GM12878 (cell line): Measurements from ENCODE around the gene MAPKBP1. TPM values are rescaled to one million over a fixed set of nuclear protein-coding genes. Genes with fewer than 3 reads are reported as not detected.

Source experiments
- ATAC-seq: fragments of 200-7000 bp; cut with Tn5 transposase; 3 replicates; pipeline ENCODE4 v1.9.1; 2020; ENCODE audit warnings: mild to moderate bottlenecking, moderate library complexity
- BruUV-seq: library from RNA; stranded (reverse); fragments of 400-500 nt; replicated peaks from 2 replicates; lab custom pipeline; 2021; lab: Mats Ljungman, UMichigan
- CTCF ChIA-PET: fragments of 300-600 bp; sonication (Branson Sonifier 250); formaldehyde crosslinking; extraction: SDS; loops from one replicate; lab custom pipeline; 2021; ENCODE audit warnings: inconsistent platforms; lab: Yijun Ruan, JAX
- POLR2A ChIA-PET: fragments of 350-600 bp; formaldehyde crosslinking; extraction: SDS; loops from one replicate; lab custom pipeline; 2021; ENCODE audit warnings: inconsistent platforms; lab: Charles Lee
- RAD21 ChIA-PET: fragments of 300-600 bp; sonication (Branson Sonifier 250); formaldehyde crosslinking; loops from one replicate; lab custom pipeline; 2023; ENCODE audit warnings: antibody characterized with exemption; ENCODE audit not compliant: unreplicated experiment; lab: Charles Lee
- SMC1A ChIA-PET: fragments of 300-600 bp; sonication (Branson Sonifier 250); formaldehyde crosslinking; loops from one replicate; lab custom pipeline; 2023; ENCODE audit not compliant: unreplicated experiment, uncharacterized antibody; lab: Charles Lee
- DNase-seq: peaks from one replicate; pipeline ENCODE4 v3.0.0-alpha.2; 2011; ENCODE audit warnings: low read depth, low spot score
- FAIRE-seq: peaks from 3 replicates; lab custom pipeline; 2011; peaks lifted over from hg19 to GRCh38; lab: Jason Lieb, UNC
- H2AFZ ChIP-seq: 2 replicates; pipeline ENCODE4 v1.6.0; 2011; ENCODE audit warnings: low read depth, low read length, control low read depth; ENCODE audit not compliant: control insufficient read depth
- H3K27ac ChIP-seq: 2 replicates; pipeline ENCODE4 v1.5.1; 2011; ENCODE audit warnings: control low read depth; ENCODE audit not compliant: control insufficient read depth, insufficient read depth
- H3K27me3 ChIP-seq, 2 experiments: replicated peaks in 1 of 2; 2 replicates each; pipeline versions ENCODE4 v1.6.0 to v1.6.1; 2011; ENCODE audit warnings: low read length in 1 of 2; ENCODE audit not compliant: control insufficient read depth in 2 of 2, insufficient read depth in 2 of 2
- H3K36me3 ChIP-seq, 2 experiments: 2 replicates each; pipeline ENCODE4 v1.5.1; 2011; ENCODE audit warnings: low read length in 1 of 2; ENCODE audit not compliant: control insufficient read depth in 2 of 2, insufficient read depth in 2 of 2
- H3K4me1 ChIP-seq: 2 replicates; pipeline ENCODE4 v1.6.1; 2011; ENCODE audit warnings: mild to moderate bottlenecking, low read length, moderate library complexity, mixed read lengths; ENCODE audit not compliant: control insufficient read depth, insufficient read depth
- H3K4me2 ChIP-seq: 2 replicates; pipeline ENCODE4 v1.6.0; 2011; ENCODE audit warnings: control low read depth; ENCODE audit not compliant: control insufficient read depth, insufficient read depth
- H3K4me3 ChIP-seq: fragments of 200-600 bp; sonication (generic); 2 replicates; pipeline ENCODE4 v1.5.1; 2016
- H3K79me2 ChIP-seq: 2 replicates; pipeline ENCODE4 v1.6.0; 2011; ENCODE audit warnings: low read length; ENCODE audit not compliant: control insufficient read depth, insufficient read depth
- H3K9ac ChIP-seq: 2 replicates; pipeline ENCODE4 v1.8.0; 2011; ENCODE audit warnings: low read length, control low read depth, mixed read lengths; ENCODE audit not compliant: control insufficient read depth, insufficient read depth
- H3K9me3 ChIP-seq: replicated peaks from 3 replicates; pipeline ENCODE4 v1.5.1; 2011; ENCODE audit warnings: mild to moderate bottlenecking, low read length; ENCODE audit not compliant: control insufficient read depth, insufficient read depth
- H4K20me1 ChIP-seq: 2 replicates; pipeline ENCODE4 v1.6.0; 2011; ENCODE audit not compliant: control insufficient read depth, insufficient read depth
- BRCA1 ChIP-seq: IDR thresholded peaks from 2 replicates; pipeline ENCODE4 v1.6.1; 2011; ENCODE audit warnings: low read depth, low read length, improper control_type of control experiment
- CHD1 ChIP-seq: IDR thresholded peaks from 2 replicates; pipeline ENCODE4 v1.6.1; 2012; ENCODE audit warnings: low read depth, low read length, improper control_type of control experiment
- ESRRA ChIP-seq: IDR thresholded peaks from 2 replicates; pipeline ENCODE4 v1.6.1; 2012; ENCODE audit warnings: mild to moderate bottlenecking, low read length, improper control_type of control experiment
- JUNB ChIP-seq: IDR thresholded peaks from 2 replicates; pipeline ENCODE4 v1.6.1; 2016; ENCODE audit warnings: antibody characterized with exemption, mild to moderate bottlenecking
- MTA2 ChIP-seq: fragments of 450-650 bp; IDR thresholded peaks from 2 replicates; pipeline ENCODE4 v1.6.1; 2016; ENCODE audit warnings: low read depth, mild to moderate bottlenecking, moderate library complexity
- NFIC ChIP-seq: IDR thresholded peaks from 2 replicates; pipeline ENCODE4 v1.6.1; 2012; ENCODE audit warnings: low read depth, mild to moderate bottlenecking, inconsistent platforms, low read length, moderate library complexity
- NFYA ChIP-seq: IDR thresholded peaks from 2 replicates; pipeline ENCODE4 v1.6.1; 2011; ENCODE audit warnings: low read depth, mild to moderate bottlenecking, low read length, improper control_type of control experiment, borderline replicate concordance
- NRF1 ChIP-seq: conservative IDR thresholded peaks from 2 replicates; pipeline ENCODE4 v1.6.1; 2011; ENCODE audit warnings: mild to moderate bottlenecking, low read depth, low read length, improper control_type of control experiment
- RBBP5 ChIP-seq: fragments of 200-600 bp; sonication (generic); conservative IDR thresholded peaks from 2 replicates; pipeline ENCODE4 v1.6.1; 2016
- RELA ChIP-seq: fragments of 450-650 bp; IDR thresholded peaks from 2 replicates; pipeline ENCODE4 v1.8.0; 2014; ENCODE audit warnings: borderline replicate concordance; ENCODE audit not compliant: partially characterized antibody
- SUZ12 ChIP-seq: fragments of 200-600 bp; sonication (generic); IDR thresholded peaks from one replicate; pipeline ENCODE4 v1.6.1; 2018; ENCODE audit warnings: antibody characterized with exemption, mild to moderate bottlenecking; ENCODE audit not compliant: unreplicated experiment
- YY1 ChIP-seq: IDR thresholded peaks from 2 replicates; pipeline ENCODE4 v1.6.1; 2011; ENCODE audit warnings: low read depth, mild to moderate bottlenecking, low read length
- ZNF207 ChIP-seq: fragments of 450-650 bp; IDR thresholded peaks from 2 replicates; pipeline ENCODE4 v1.6.1; 2014; ENCODE audit warnings: antibody characterized with exemption, mild to moderate bottlenecking, borderline replicate concordance
- ZNF217 ChIP-seq: fragments of 450-650 bp; IDR thresholded peaks from 2 replicates; pipeline ENCODE4 v1.6.1; 2017; ENCODE audit warnings: antibody characterized with exemption, mild to moderate bottlenecking
- WGBS: methylation state at CpG from one replicate; pipeline ENCODE4 v1.1.6; 2016; ENCODE audit warnings: low lambda C conversion rate; ENCODE audit not compliant: insufficient replicate concordance, insufficient coverage; ENCODE audit errors: missing lambda C conversion rate; 5-methylcytosine and 5-hydroxymethylcytosine counted together
- in situ Hi-C: fragments of 300-500 bp; cut with MboI; formaldehyde crosslinking; loops from 9 replicates; pipeline ENCODE4 v1.14.3; 2018; ENCODE audit warnings: mixed read lengths
- intact Hi-C: fragments of 100-400 bp; cut with micrococcal nuclease; formaldehyde crosslinking; loops from one replicate; pipeline ENCODE4 v1.14.2; 2022; ENCODE audit not compliant: unreplicated experiment
- polyA plus RNA-seq, 11 experiments: library from polyadenylated mRNA; depleted of rRNA in 4 of 11; unstranded in 6 of 11; stranded (reverse) in 5 of 11; fragments of >200 nt; fragmentation: Nextera tagmentation in 4 of 11; fragmentation: Illumina TruSeq in 1 of 11; extraction: Ambion mirVana in 4 of 11; extraction: Trizol in 1 of 11; gene quantifications; 1 replicate in 1 of 11; 2 replicates in 10 of 11; pipeline versions ENCODE4 v1.2.1 to v1.2.3, GENCODE V29; 2011 to 2016; ENCODE audit warnings: inconsistent platforms in 2 of 11, missing spikeins in 2 of 11, low read depth in 1 of 11
- total RNA-seq, 4 experiments: library from RNA; depleted of rRNA in 3 of 4; stranded (reverse); fragments of >200 nt in 3 of 4; fragmentation: Illumina TruSeq in 1 of 4; extraction: Trizol in 1 of 4; gene quantifications; 2 replicates each; pipeline versions ENCODE4 v1.2.1 to v1.2.3, GENCODE V29; 2013 to 2021
- TF ChIP-seq, protein P1 (sequence below): fragments of 450-650 bp; IDR thresholded peaks from 2 replicates; pipeline ENCODE4 v1.6.1; 2017; ENCODE audit warnings: mild to moderate bottlenecking, moderate library complexity
- TF ChIP-seq, protein P2 (sequence below): fragments of 450-650 bp; formaldehyde crosslinking; IDR thresholded peaks from 2 replicates; pipeline ENCODE4 v1.5.0; 2022; ENCODE audit warnings: mild to moderate bottlenecking, missing genetic modification characterization

The MAPKBP1 gene
- total and polyA plus RNA-seq, 10 of the 15 experiments (the other 5 are each of a cell fraction or from before 2014, with no cell fraction given) = 0.44 to 19.0 (median 7.3) TPM

DNA sequence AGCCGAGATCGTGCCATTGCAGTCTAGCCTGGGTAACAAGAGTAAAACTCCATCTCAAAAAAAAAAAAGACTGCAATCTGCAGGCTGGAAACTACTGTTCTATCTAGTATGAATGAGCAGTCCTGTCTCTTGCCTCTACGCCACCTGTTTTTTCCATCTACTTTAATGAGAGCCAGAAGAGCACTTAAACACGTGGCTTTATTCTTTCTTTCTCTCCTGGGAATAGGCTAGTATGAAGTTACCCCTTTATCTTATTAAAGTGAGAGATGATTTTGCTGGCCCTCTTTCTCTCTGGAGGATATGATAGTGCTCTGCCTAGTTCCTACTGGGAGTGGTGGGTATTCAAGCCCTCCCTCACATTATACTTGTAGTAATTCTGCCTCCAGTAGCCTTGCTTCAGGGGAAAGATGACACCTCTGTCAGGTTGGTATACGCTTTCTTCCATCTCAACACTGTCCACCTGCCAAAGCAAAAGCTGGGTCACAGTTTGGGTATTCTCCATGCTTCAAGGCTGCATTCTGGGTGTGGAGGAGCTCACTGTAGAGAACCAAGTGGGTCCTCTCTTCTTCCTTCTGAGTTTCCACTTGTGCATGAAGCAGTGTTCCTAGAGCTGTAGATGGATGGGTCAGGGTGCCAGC is 17.8 kb downstream of the MAPKBP1 start (continued):
- TF ChIP-seq ZNF217 = no peak
- TF ChIP-seq, protein P1, sequence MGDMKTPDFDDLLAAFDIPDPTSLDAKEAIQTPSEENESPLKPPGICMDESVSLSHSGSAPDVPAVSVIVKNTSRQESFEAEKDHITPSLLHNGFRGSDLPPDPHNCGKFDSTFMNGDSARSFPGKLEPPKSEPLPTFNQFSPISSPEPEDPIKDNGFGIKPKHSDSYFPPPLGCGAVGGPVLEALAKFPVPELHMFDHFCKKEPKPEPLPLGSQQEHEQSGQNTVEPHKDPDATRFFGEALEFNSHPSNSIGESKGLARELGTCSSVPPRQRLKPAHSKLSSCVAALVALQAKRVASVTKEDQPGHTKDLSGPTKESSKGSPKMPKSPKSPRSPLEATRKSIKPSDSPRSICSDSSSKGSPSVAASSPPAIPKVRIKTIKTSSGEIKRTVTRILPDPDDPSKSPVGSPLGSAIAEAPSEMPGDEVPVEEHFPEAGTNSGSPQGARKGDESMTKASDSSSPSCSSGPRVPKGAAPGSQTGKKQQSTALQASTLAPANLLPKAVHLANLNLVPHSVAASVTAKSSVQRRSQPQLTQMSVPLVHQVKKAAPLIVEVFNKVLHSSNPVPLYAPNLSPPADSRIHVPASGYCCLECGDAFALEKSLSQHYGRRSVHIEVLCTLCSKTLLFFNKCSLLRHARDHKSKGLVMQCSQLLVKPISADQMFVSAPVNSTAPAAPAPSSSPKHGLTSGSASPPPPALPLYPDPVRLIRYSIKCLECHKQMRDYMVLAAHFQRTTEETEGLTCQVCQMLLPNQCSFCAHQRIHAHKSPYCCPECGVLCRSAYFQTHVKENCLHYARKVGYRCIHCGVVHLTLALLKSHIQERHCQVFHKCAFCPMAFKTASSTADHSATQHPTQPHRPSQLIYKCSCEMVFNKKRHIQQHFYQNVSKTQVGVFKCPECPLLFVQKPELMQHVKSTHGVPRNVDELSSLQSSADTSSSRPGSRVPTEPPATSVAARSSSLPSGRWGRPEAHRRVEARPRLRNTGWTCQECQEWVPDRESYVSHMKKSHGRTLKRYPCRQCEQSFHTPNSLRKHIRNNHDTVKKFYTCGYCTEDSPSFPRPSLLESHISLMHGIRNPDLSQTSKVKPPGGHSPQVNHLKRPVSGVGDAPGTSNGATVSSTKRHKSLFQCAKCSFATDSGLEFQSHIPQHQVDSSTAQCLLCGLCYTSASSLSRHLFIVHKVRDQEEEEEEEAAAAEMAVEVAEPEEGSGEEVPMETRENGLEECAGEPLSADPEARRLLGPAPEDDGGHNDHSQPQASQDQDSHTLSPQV = no peak
- TF ChIP-seq RELA = no peak
- no peak for TF ChIP-seq CHD1
- no peak for TF ChIP-seq ESRRA
- no peak for TF ChIP-seq MTA2

DNA sequence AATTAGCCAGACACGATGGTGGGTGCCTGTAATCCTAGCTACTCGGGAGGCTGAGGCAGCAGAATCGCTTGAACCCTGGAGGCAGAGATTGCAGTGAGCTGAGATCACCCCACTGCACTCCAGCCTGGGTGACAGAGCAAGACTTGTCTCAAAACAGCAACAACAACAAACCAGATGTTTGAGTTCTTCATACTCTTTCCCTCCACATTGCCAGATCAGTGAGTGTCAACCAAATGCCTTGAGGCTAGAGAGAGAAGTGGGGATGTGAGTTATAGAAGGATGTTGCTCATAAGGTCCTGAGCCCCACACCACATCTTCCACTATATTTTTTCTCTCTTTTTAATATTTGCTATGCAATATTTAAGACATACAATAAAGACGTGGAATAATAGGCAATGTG is 19.8 kb downstream of the MAPKBP1 start:
- 96% methylated on average over 4 of the region's 4 CpGs for WGBS
- FAIRE-seq (no peak), ATAC-seq (no peak), DNase-seq (no peak)
- Histone ChIP-seq H3K27ac (no peak overlapping the region), H4K20me1 (no peaks in the 10 kb centered on the region), H3K9ac (no peak overlapping the region), H3K79me2 (peaks cover 23% of the 10 kb centered on the region), H3K27me3 (no peaks in the 10 kb centered on the region), H2AFZ (no peak overlapping the region), H3K4me2 (no peak overlapping the region), H3K4me3 (no peak overlapping the region), H3K36me3 (no peaks in the 10 kb centered on the region; a peak in 1 of 4 replicates), H3K9me3 (no peaks in the 10 kb centered on the region)
- POLR2A ChIA-PET = interaction anchor here (12.8 kb wide), 1 partner anchor 16 kb away, joined by 170 read pairs; the partner anchor contains the start of gene MAPKBP1
- CTCF ChIA-PET = interaction anchor here (5.3 to 12.6 kb wide), 2 partner anchors 17 to 19 kb away, joined by 27 to 179 read pairs; partner anchors contain the start of gene MAPKBP1
- SMC1A ChIA-PET = interaction anchor here (1.2 to 12.8 kb wide), 3 partner anchors 9 to 17 kb away, joined by 3 to 189 read pairs (median 3); partner anchors contain the start of gene MAPKBP1
- in situ Hi-C loops = no loop called here
- no TSS peak for BruUV-seq
- TF ChIP-seq NFIC (no peak), ZNF207 (no peak), NRF1 (no peak), ZNF217 (no peak), BRCA1 (no peak), YY1 (no peak), NFYA (no peak), RBBP5 (no peak), SUZ12 (no peak), JUNB (no peak)
- TF ChIP-seq, protein P2, sequence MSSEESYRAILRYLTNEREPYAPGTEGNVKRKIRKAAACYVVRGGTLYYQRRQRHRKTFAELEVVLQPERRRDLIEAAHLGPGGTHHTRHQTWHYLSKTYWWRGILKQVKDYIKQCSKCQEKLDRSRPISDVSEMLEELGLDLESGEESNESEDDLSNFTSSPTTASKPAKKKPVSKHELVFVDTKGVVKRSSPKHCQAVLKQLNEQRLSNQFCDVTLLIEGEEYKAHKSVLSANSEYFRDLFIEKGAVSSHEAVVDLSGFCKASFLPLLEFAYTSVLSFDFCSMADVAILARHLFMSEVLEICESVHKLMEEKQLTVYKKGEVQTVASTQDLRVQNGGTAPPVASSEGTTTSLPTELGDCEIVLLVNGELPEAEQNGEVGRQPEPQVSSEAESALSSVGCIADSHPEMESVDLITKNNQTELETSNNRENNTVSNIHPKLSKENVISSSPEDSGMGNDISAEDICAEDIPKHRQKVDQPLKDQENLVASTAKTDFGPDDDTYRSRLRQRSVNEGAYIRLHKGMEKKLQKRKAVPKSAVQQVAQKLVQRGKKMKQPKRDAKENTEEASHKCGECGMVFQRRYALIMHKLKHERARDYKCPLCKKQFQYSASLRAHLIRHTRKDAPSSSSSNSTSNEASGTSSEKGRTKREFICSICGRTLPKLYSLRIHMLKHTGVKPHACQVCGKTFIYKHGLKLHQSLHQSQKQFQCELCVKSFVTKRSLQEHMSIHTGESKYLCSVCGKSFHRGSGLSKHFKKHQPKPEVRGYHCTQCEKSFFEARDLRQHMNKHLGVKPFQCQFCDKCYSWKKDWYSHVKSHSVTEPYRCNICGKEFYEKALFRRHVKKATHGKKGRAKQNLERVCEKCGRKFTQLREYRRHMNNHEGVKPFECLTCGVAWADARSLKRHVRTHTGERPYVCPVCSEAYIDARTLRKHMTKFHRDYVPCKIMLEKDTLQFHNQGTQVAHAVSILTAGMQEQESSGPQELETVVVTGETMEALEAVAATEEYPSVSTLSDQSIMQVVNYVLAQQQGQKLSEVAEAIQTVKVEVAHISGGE (CRISPR knock-in tag) = no peak
- TF ChIP-seq, all 136 proteins: peak for 0
- RAD21 ChIA-PET = interaction anchor here (1.0 to 12.8 kb wide), 3 partner anchors 17 to 111 kb away, joined by 3 to 169 read pairs (median 5); partner anchors contain the start of gene MAPKBP1
- intact Hi-C loops = no loop called here
- peaks cover 45% of the 10 kb centered on the region for H3K4me1 ChIP-seq
